Osteoblast (primary cell): ENCODE data around the gene CAPN14. TPM values are rescaled to one million over a fixed set of nuclear protein-coding genes. Genes with fewer than 3 reads are reported as not detected.

ENCODE experiments used
- DNase-seq: peaks from one replicate; pipeline ENCODE4 v3.0.0; 2011; ENCODE audit warnings: low spot score, mixed read lengths; ENCODE audit not compliant: insufficient read length; ENCODE audit errors: missing footprints
- H2AFZ ChIP-seq: 2 replicates; pipeline ENCODE4 v1.6.0; 2011; ENCODE audit warnings: mild to moderate bottlenecking, low read length
- H3K27ac ChIP-seq: 2 replicates; pipeline ENCODE4 v1.5.1; 2011; ENCODE audit warnings: mild to moderate bottlenecking, low read depth, low read length, moderate library complexity
- H3K27me3 ChIP-seq: 2 replicates; pipeline ENCODE4 v1.6.0; 2012; ENCODE audit warnings: mild to moderate bottlenecking, control low read depth, inconsistent platforms, low read length, moderate library complexity; ENCODE audit not compliant: insufficient read depth
- H3K36me3 ChIP-seq: 2 replicates; pipeline ENCODE4 v1.5.1; 2011; ENCODE audit warnings: mild to moderate bottlenecking, low read length, control low read depth, moderate library complexity; ENCODE audit not compliant: insufficient read depth
- H3K4me1 ChIP-seq: 2 replicates; pipeline ENCODE4 v1.5.1; 2011; ENCODE audit warnings: mild to moderate bottlenecking, low read length, control low read depth, moderate library complexity; ENCODE audit not compliant: insufficient read depth
- H3K4me2 ChIP-seq: 2 replicates; pipeline ENCODE4 v1.6.0; 2011; ENCODE audit warnings: mild to moderate bottlenecking, low read length; ENCODE audit not compliant: insufficient read depth
- H3K4me3 ChIP-seq: fragments of 200-600 bp; sonication (generic); 3 replicates; pipeline ENCODE4 v1.5.1; 2012; ENCODE audit warnings: mild to moderate bottlenecking, low read length, inconsistent platforms; ENCODE audit not compliant: insufficient read depth
- H3K79me2 ChIP-seq: 2 replicates; pipeline ENCODE4 v1.6.0; 2012; ENCODE audit warnings: mild to moderate bottlenecking, low read length, control low read depth, inconsistent platforms; ENCODE audit not compliant: insufficient read depth
- H3K9me3 ChIP-seq: 2 replicates; pipeline ENCODE4 v1.5.1; 2011; ENCODE audit warnings: low read depth, low read length, control low read depth
- H4K20me1 ChIP-seq: 2 replicates; pipeline ENCODE4 v1.6.0; 2012; ENCODE audit warnings: mild to moderate bottlenecking, low read length, control low read depth; ENCODE audit not compliant: insufficient read depth
- total RNA-seq: library from RNA; depleted of rRNA; stranded (reverse); fragments of >200 nt; gene quantifications from 2 replicates; pipeline ENCODE4 v1.2.3, GENCODE V29; 2012
- TF ChIP-seq, protein P1 (sequence below): IDR thresholded peaks from 2 replicates; pipeline ENCODE4 v1.5.1; 2011; ENCODE audit warnings: mild to moderate bottlenecking, low read depth, low read length, moderate library complexity; ENCODE audit errors: extremely low read depth

Gene CAPN14
- total RNA-seq, 1 donor: under 0.01 TPM

DNA sequence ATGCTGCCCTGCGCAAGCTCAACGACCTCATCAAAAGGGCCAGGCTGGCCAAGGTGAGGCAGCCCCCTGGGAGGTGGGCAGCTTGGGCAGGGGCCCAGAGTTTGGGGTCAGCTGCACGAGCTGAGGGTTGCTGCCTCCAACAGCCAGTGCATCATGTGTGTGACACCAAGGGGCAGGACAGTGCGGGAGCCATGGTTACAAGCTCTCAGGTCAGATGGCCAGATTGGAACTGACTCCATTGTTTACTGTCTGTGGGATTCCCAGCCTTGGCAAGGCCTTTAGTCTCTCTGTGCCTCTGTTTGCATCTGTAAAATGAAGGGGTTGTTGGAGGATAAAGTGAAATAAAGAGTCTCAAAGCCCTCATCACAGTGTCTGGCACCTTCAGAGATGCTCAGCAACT, 43.6 kb upstream of the CAPN14 start:
- Histone ChIP-seq H3K27me3 (no peaks in the 10 kb centered on the region), H3K79me2 (no peaks in the 10 kb centered on the region), H3K36me3 (peaks cover 4% of the 10 kb centered on the region), H4K20me1 (no peaks in the 10 kb centered on the region), H3K9me3 (no peaks in the 10 kb centered on the region), H3K4me1 (no peaks in the 10 kb centered on the region), H3K4me3 (no peak overlapping the region), H2AFZ (no peak overlapping the region), H3K27ac (no peak overlapping the region), H3K4me2 (no peak overlapping the region)
- DNase-seq: no peak
- TF ChIP-seq, protein P1, sequence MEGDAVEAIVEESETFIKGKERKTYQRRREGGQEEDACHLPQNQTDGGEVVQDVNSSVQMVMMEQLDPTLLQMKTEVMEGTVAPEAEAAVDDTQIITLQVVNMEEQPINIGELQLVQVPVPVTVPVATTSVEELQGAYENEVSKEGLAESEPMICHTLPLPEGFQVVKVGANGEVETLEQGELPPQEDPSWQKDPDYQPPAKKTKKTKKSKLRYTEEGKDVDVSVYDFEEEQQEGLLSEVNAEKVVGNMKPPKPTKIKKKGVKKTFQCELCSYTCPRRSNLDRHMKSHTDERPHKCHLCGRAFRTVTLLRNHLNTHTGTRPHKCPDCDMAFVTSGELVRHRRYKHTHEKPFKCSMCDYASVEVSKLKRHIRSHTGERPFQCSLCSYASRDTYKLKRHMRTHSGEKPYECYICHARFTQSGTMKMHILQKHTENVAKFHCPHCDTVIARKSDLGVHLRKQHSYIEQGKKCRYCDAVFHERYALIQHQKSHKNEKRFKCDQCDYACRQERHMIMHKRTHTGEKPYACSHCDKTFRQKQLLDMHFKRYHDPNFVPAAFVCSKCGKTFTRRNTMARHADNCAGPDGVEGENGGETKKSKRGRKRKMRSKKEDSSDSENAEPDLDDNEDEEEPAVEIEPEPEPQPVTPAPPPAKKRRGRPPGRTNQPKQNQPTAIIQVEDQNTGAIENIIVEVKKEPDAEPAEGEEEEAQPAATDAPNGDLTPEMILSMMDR: no peak

DNA sequence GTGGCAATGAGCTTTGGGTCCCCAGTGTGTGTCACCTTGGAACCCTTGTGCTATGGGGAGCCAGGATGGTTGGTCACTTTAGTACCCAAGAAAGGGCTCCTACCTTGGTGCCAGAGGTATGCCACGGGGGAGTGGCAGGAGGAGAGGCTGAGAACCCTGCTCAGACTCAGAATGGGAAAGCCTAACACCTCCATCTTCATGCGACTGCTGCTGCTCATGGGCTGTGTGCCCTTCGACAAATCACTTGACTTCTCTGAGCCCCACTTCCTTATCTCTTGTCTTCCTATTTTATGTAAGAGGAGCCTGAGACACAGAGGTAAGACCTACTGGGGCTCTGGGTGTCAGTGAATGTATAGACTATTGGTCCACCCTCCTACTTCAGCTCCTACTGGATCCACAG, 41.8 kb upstream of the CAPN14 start:
- H3K4me2 ChIP-seq: no peak overlapping the region
- H3K27me3 ChIP-seq: no peaks in the 10 kb centered on the region
- no peak overlapping the region for H3K27ac ChIP-seq
- H3K4me3 ChIP-seq: no peak overlapping the region
- H4K20me1 ChIP-seq: no peaks in the 10 kb centered on the region
- no peak overlapping the region for H2AFZ ChIP-seq
- TF ChIP-seq, protein P1: no peak
- no peaks in the 10 kb centered on the region for H3K4me1 ChIP-seq
- peaks cover 4% of the 10 kb centered on the region for H3K36me3 ChIP-seq
- DNase-seq: no peak
- no peaks in the 10 kb centered on the region for H3K9me3 ChIP-seq
- no peaks in the 10 kb centered on the region for H3K79me2 ChIP-seq

DNA sequence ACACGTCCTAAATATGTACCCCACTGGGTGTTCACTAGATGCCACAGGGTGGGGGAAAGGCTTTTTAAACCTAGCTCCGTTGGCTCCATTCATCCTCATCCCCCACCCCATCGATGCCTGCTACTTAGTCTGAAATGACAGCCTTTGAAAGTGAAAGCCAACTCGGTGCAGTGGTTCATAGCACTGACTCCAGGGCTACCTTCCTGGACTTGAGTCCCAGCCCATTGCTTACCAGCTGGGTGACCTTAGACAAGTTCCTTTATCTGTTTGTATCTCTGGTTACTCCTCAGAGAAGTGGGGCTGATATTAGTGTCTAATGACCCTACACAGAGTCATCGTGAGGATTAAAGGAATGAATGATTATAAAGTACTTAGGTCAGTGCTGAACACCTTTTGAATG, 41.0 kb upstream of the CAPN14 start:
- DNase-seq: no peak
- Histone ChIP-seq H3K4me2 (no peak overlapping the region), H3K79me2 (no peaks in the 10 kb centered on the region), H3K27me3 (no peaks in the 10 kb centered on the region), H2AFZ (no peak overlapping the region), H3K27ac (no peak overlapping the region), H4K20me1 (no peaks in the 10 kb centered on the region), H3K4me1 (no peaks in the 10 kb centered on the region), H3K4me3 (no peak overlapping the region), H3K36me3 (no peaks in the 10 kb centered on the region), H3K9me3 (no peaks in the 10 kb centered on the region)
- TF ChIP-seq, protein P1: no peak

DNA sequence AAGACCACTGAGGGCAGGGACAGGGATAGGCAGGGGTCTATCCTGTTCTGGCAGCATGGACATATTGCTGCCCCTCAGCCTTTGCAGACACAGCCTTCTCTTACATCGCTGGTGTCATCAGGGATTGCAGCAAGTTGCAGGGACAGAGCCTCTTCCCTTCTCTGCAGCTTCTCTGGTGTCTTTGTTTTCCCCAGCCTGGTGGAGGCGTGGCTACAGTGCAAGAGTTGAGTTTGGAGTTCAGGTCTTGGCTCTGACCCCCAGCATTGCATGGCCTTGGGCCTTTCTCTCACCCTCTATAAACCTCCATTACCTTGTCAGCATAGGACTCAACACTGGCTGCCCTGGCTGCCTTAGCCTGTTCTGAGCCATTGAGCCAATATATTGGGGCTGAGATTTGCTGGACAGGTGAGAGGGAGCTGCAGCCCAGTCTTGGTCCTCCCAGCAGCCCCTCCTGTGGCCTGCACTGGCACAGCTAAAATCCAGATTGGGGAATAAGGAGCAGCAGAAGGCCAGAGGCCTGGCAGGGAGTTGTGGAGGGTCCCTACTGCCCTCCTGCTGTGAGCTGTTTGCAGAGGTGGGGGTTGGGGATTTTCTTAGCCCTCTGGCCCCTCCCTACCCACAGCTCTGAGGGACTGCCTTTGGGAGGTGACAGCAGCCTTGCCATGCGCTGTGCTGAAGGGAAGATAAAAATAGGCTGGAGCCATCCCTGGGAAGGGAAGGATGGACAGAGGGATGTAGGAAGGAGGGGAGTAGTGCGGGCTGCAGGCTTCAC, 39.5 kb upstream of the CAPN14 start:
- Histone ChIP-seq H3K27me3 (no peaks in the 10 kb centered on the region), H4K20me1 (no peaks in the 10 kb centered on the region), H3K4me3 (no peak overlapping the region), H3K9me3 (no peaks in the 10 kb centered on the region), H3K27ac (no peak overlapping the region), H3K4me2 (no peak overlapping the region), H3K36me3 (no peaks in the 10 kb centered on the region), H2AFZ (no peak overlapping the region), H3K79me2 (no peaks in the 10 kb centered on the region), H3K4me1 (no peaks in the 10 kb centered on the region)
- TF ChIP-seq, protein P1: no peak
- DNase-seq: no peak
